Urinary bladder (tissue), 4 donors: ENCODE results near the gene MXD4. TPM values are rescaled to one million over a fixed set of nuclear protein-coding genes. Genes with fewer than 3 reads are reported as not detected.

Source experiments
- DNase-seq: peaks from one replicate; pipeline ENCODE4 v3.0.0-alpha.2; 2015; ENCODE audit errors: extremely low spot score
- H3K27ac ChIP-seq: one replicate; pipeline ENCODE4 v1.5.1; 2013; ENCODE audit warnings: low read depth, mild to moderate bottlenecking, moderate library complexity
- H3K36me3 ChIP-seq: one replicate; pipeline ENCODE4 v1.6.1; 2013; ENCODE audit warnings: mild to moderate bottlenecking, moderate library complexity; ENCODE audit not compliant: insufficient read depth
- H3K4me1 ChIP-seq: one replicate; pipeline ENCODE4 v1.6.1; 2013; ENCODE audit warnings: mild to moderate bottlenecking, moderate library complexity; ENCODE audit not compliant: insufficient read depth
- H3K4me3 ChIP-seq: one replicate; pipeline ENCODE4 v1.5.1; 2013; ENCODE audit warnings: low read depth, low read length
- WGBS: extraction: QIAGEN DNeasy Blood & Tissue Kit; methylation state at CpG from one replicate; pipeline ENCODE4 v1.1.7; 2013; 5-methylcytosine and 5-hydroxymethylcytosine counted together
- polyA plus RNA-seq: library from polyadenylated mRNA; stranded (reverse); fragments of 200-250 nt; gene quantifications from one replicate; pipeline ENCODE4 v1.2.3, GENCODE V29; 2013
- total RNA-seq: library from RNA; depleted of rRNA; stranded (reverse); fragments of >200 nt; gene quantifications from one replicate; pipeline ENCODE4 v1.2.3, GENCODE V29; 2014
- donor health status: healthy with polysubstance abuse.
- donor health status: healthy.

The MXD4 gene
- total and polyA plus RNA-seq, 2 donors, result 27.3 to 55.2 TPM

DNA sequence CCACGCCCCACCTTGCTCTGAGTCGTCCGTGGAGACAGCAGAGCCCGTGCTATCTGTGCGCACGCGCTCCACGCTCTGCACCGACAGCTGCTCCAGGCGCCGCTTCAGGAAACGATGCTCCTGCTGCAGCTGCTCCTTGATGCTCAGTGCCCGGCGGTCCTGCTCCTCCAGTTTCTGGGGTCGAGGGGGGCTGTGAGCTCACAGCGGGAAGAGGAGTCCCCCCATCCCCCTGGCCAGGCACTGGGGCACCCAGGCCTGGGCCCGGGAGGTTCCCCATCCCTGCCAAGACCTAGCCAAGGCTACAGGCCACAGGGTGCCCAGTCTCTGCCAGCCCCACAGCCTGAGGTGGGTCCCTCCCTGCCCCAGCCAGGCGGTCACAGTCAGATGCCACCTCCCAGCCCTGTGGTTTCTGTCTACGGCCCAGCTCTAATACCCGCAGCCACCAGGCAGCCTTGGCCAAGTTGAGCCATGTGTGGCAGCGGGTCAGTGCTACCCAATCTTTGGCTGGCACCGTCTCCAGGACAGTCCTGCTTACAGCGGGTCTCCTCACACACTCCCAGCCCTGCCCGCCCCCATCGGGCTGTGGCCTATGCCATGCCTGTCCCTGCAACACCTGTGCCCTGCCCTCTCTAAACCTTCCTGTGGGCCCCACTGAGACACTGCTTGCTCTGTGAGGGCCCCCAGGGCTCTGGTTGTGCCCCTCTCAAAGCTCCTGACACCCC, 10.7 kb downstream of the MXD4 start:
- H3K27ac ChIP-seq, result no peak overlapping the region
- peaks cover 7% of the 10 kb centered on the region for H3K36me3 ChIP-seq
- no peak overlapping the region for H3K4me3 ChIP-seq
- 92% methylated on average over 25 of the region's 25 CpGs for WGBS
- DNase-seq, result no peak
- H3K4me1 ChIP-seq, result no peaks in the 10 kb centered on the region

- Histone ChIP-seq H3K36me3 (peaks cover 7% of the 10 kb centered on the region), H3K4me1 (no peaks in the 10 kb centered on the region), H3K4me3 (no peak overlapping the region), H3K27ac (no peak overlapping the region)
- DNase-seq, result no peak
- 91% methylated on average over 30 of the region's 30 CpGs for WGBS
Observed at GRCh38 chr4:2250357-2251072, 11.4 kb downstream of the MXD4 start.

DNA sequence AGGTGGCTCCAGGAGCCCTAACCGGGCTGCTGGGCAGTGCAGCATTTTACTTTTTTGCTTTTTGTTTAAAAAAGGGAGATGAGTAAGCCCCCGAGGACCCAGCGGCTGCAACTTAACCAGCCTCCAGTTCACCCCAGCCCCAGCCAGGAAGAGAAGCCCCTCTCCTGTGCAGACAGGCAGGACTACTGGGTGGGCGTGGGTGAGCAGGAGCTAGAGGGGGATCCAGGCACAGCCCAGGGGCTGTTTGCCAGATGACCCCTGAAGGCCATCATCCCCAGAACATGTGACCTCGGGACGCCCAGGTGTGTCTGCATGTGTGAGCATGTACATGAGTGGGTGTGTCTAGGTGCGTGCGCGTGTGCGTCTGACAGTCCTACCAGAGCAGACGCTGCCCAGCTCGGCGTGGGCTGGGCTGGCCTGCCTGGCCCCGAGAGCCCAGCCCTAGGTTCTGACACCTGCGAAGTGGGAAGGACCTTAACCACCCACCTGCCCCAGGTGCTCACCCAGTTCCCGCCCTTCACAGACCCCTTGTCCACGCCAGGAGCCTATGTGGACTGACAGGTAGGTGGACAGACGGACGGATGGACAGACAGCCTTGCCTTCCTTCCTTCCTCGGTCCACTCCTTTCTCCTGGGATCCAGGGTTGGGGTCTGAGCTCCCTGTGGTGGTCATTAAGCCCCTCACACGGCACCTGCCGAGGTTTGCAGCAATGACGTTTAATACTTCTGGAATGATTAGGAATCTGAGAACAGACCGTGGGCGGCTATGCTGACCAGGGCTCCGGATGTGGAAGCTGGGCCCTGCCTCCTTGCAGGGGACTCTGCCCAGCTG, 12.2 kb downstream of the MXD4 start:
- Histone ChIP-seq H3K4me3 (no peak overlapping the region), H3K36me3 (peaks cover 7% of the 10 kb centered on the region), H3K27ac (no peak overlapping the region), H3K4me1 (no peaks in the 10 kb centered on the region)
- 84% methylated on average over 26 of the region's 26 CpGs for WGBS
- DNase-seq, result no peak

DNA sequence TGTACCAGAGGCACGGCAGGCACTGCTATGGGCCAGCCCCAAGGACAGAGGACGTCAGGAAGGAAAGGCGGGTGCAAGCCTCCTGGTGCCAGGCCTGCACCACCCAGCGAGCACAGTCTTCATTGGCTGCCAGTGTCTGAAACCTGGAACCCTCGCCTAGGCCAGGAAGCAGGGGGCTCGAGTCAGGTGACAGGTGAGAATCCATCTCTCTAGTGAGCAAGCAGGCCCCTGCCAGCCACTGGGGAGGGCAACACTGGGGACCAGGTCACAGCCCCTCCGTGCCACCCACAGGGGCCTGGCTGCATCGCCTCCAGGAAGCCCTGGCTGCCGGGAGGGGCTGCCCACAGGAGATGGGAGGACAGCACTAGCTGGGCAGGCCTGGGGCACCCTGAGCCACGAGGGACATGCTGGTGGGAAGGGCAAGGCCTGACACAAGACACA, 13.1 kb downstream of the MXD4 start:
- Histone ChIP-seq H3K4me3 (no peak overlapping the region), H3K27ac (no peak overlapping the region), H3K4me1 (no peaks in the 10 kb centered on the region), H3K36me3 (peaks cover 7% of the 10 kb centered on the region)
- WGBS, result 73% methylated on average over 10 of the region's 10 CpGs
- no peak for DNase-seq

GRCh38 chr4:2248044-2248780, 13.7 kb downstream of the MXD4 start:
- Histone ChIP-seq H3K27ac (no peak overlapping the region), H3K36me3 (peaks cover 7% of the 10 kb centered on the region), H3K4me1 (no peaks in the 10 kb centered on the region), H3K4me3 (no peak overlapping the region)
- 80% methylated on average over 21 of the region's 21 CpGs for WGBS
- no peak for DNase-seq

DNA sequence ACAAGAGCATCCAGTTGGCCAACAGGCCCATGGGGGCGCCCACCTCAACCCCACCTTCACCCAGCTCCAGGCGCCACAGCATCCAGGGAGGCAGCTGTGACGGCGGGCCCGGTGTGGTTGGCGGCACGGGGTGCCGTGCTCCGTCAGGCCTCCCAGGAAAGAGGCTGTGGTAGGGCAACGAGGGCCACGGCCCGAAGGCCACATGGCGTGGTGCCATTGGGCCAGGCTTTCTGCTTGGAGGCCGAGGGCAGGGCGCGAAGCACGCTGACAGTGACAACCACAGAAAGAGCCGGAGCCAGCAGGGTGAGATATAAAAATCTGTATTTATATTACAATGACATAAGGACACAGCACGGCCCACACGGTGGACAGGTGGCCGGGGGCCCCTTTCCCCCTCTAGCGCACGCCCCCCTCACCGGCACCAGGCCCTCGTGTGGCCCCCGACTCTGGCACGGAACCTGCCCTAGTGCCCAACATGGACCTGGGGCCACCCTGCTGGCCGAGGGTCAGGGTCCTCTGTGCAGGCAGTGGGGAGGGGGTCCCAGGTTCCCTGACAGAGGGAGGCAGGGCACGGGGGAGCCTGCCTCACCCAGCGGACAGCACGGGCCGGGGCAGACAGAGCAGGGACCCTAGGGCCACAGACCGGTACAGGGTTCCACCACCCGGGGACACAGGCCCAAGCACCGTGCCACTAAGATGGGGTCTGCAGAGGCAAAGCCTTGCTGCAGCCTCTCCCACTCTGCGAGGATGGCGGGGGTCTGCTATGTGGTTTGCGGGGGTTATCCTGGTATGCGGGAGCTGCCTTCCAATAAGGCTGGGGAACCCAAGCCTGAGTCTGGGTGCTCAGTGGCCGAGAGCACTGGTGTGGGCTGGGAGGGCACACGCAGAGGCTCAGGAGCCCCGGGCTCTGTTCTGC, 14.5 kb downstream of the MXD4 start:
- DNase-seq, result no peak
- H3K36me3 ChIP-seq, result peaks cover 7% of the 10 kb centered on the region

GRCh38 chr4:2246384-2247127, 15.4 kb downstream of the MXD4 start:
- Histone ChIP-seq H3K4me3 (no peak overlapping the region), H3K27ac (no peak overlapping the region), H3K36me3 (peaks cover 7% of the 10 kb centered on the region), H3K4me1 (no peaks in the 10 kb centered on the region)
- DNase-seq, result no peak
- WGBS, result 88% methylated on average over 19 of the region's 19 CpGs

More for the DNA sequence above, 14.5 kb downstream of the MXD4 start:
- 86% methylated on average over 42 of the region's 42 CpGs for WGBS
- Histone ChIP-seq H3K27ac (no peak overlapping the region), H3K4me3 (no peak overlapping the region), H3K4me1 (no peaks in the 10 kb centered on the region)

- peaks cover 7% of the 10 kb centered on the region for H3K36me3 ChIP-seq
Observed at GRCh38 chr4:2245787-2246275, 16.1 kb downstream of the MXD4 start.

DNA sequence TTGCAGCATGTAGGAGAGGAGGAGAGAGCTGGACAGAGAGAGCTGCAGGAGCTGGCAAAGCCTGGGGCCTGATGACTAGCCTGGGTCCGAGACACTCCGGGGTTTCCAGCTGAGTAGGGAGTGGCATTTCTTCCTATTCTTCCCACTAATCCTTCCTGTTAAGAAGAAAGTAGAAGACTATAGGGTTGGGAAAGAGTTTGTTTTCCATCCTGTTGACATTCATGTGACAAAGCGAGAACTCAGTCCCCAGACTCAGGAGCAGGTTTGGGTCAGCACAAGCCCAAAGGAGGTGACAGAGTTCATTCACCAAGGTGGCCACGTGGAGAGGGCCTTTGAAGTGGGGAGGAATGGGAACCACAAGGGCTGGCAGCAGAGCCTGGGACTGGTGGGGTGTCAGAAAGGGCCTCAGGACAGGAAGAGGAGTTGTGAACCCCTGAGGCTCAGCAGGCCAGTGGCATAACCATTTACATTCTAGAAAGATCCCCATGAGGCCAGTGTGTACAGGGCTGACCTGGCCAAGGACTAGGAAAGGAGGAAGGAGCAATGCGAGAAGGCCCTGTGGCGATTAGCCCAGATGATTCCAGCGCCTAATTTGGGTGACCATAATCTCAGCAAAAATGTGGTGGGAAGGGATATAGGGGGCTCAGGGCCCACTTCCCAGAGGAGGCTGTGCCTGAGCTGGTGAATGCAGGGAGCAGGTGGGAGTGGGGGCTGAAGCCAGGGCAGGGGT, 16.7 kb downstream of the MXD4 start:
- DNase-seq, result no peak
- WGBS, result 56% methylated on average over 7 of the region's 7 CpGs

More at GRCh38 chr4:2245787-2246275, 16.1 kb downstream of the MXD4 start:
- WGBS, result 78% methylated on average over 7 of the region's 7 CpGs
- Histone ChIP-seq H3K4me3 (no peak overlapping the region), H3K27ac (no peak overlapping the region), H3K4me1 (no peaks in the 10 kb centered on the region)
- no peak for DNase-seq

DNA sequence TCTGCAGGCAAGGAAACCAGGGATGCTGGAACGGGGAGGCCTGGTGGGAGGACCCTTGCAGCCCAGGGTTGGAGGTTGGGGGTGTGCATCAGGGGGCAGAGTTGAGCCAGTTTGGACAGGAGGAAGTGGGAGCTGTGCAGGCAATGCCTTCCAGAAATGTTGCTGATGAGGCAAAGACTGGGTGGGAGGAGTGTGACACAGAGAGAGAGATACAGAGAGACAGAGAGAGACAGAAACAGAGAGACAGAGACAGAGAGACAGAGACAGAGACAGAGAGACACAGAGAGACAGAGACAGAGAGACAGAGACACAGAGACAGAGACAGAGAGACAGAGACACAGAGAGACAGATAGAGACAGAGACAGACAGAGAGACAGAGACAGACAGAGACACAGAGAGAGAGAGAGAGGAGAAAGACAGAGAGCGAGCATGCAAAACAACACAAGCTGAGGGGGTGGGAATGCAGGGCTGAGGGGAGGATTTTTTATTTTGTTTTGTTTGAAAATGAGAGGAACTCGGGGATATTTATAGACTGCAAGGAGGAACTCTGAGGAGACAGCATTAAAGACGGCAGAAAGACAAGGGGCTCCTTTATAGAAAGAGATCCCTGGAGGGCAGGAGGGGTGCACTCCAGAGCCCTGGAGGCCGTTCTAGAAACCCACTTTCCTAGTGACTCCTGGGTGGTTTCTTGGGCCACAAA, 18.1 kb downstream of the MXD4 start:
- DNase-seq, result no peak
- H3K36me3 ChIP-seq, result no peaks in the 10 kb centered on the region
- 22% methylated on average over 5 of the region's 5 CpGs for WGBS
- H3K4me3 ChIP-seq, result no peak overlapping the region
- peak overlapping the region; percentile 61 for H3K27ac ChIP-seq
- H3K4me1 ChIP-seq, result no peaks in the 10 kb centered on the region

More for the DNA sequence above, 16.7 kb downstream of the MXD4 start:
- Histone ChIP-seq H3K4me3 (no peak overlapping the region), H3K27ac (no peak overlapping the region), H3K4me1 (no peaks in the 10 kb centered on the region), H3K36me3 (peaks cover 7% of the 10 kb centered on the region)
